ENCODE results near the gene RPH3AL. TPM values are rescaled to one million over a fixed set of nuclear protein-coding genes. Genes with fewer than 3 reads are reported as not detected.
"Not testable (repeated sequence)": the region's sequence is repeated elsewhere in the genome, so short reads cannot be mapped to it uniquely, and the experiment has no call there.

Gene RPH3AL
- total RNA-seq, 1 experiment from 2014 or later, result 2.6 TPM

DNA sequence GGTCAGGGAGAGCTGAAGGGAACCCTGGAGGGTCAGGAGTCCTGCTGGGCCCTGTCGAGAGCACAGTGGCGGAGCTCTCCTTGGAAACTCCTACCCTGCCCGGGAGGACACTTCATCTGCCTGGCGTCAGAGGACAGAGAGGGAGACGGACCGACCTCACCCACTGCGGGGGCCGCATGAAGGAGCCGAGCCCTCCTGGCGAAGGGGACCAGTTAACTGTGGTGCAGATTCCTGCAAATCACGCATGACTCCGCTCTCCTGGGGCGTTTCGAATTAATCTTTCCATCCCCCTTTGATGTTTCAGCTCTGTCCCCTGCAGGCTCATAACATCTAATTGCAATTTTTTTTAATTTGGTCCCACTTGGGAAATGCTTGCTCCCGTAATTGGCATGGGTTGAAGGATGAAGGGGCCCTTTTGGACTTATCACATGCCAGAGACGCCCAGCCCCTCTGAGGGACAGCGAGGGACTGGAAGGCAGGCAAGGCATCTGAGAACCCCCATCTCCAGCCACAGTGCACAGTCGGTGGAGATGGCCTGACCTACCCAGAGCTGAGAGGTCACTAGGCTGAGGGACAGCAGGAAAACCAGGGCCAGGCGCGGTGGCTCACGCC is 26.5 kb downstream of the RPH3AL start:
- no peaks in the 10 kb centered on the region for H3K36me3 ChIP-seq
- no peak overlapping the region for H3K27ac ChIP-seq
- no peak overlapping the region for H3K4me3 ChIP-seq
- no peaks in the 10 kb centered on the region for H3K4me1 ChIP-seq
- no peaks in the 10 kb centered on the region for H3K27me3 ChIP-seq
- no peak for DNase-seq
- H3K9me3 ChIP-seq (replicated peaks), result no peaks in the 10 kb centered on the region

- Histone ChIP-seq H3K27ac (no peak overlapping the region), H3K4me3 (no peak overlapping the region), H3K9me3 (replicated peaks) (no peaks in the 10 kb centered on the region), H3K36me3 (no peaks in the 10 kb centered on the region), H3K27me3 (no peaks in the 10 kb centered on the region), H3K4me1 (no peaks in the 10 kb centered on the region)
- DNase-seq, result no peak
Observed at GRCh38 chr17:325270-326009, 27.2 kb downstream of the RPH3AL start.

GRCh38 chr17:323721-324571 is 28.7 kb downstream of the RPH3AL start:
- Histone ChIP-seq H3K27ac (no peak overlapping the region), H3K4me3 (no peak overlapping the region), H3K4me1 (no peaks in the 10 kb centered on the region), H3K36me3 (no peaks in the 10 kb centered on the region), H3K27me3 (no peaks in the 10 kb centered on the region), H3K9me3 (replicated peaks) (no peaks in the 10 kb centered on the region)
- DNase-seq, result no peak

GRCh38 chr17:323181-323580 is 29.4 kb downstream of the RPH3AL start:
- Histone ChIP-seq H3K27ac (no peak overlapping the region), H3K4me1 (no peaks in the 10 kb centered on the region), H3K4me3 (no peak overlapping the region), H3K36me3 (no peaks in the 10 kb centered on the region), H3K9me3 (replicated peaks) (no peaks in the 10 kb centered on the region), H3K27me3 (no peaks in the 10 kb centered on the region)
- no peak for DNase-seq

- Histone ChIP-seq H3K9me3 (replicated peaks) (no peaks in the 10 kb centered on the region), H3K36me3 (no peaks in the 10 kb centered on the region)
Observed at GRCh38 chr17:322006-322780, 30.4 kb downstream of the RPH3AL start.

DNA sequence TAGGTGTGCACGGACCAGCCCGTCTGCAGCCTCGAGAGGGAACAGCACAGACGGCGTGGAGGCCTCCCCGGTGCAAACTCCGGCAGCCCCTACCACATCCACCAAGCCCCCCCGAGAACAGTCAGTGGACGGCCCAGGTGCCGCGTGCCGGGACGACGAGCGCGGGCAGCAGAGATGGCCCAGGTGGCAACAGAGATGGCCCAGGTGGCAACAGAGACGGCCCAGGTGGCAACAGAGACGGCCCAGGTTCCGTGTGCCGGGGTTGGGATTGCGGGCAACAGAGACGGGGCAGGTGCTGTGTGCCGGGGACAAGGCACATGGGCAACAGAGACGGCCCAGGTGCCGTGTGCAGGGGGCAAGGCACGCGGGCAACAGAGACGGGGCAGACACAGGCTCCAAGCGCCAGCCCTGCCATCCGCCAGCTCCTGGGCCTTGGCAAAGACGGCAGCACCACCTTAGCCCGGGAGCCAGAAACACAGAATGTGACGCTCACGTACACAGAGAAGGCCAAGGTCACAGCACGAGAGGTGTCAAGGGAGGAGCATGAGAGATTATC is 31.1 kb downstream of the RPH3AL start:
- no peaks in the 10 kb centered on the region for H3K27me3 ChIP-seq
- H3K4me1 ChIP-seq, result no peaks in the 10 kb centered on the region
- no peak overlapping the region for H3K4me3 ChIP-seq
- H3K36me3 ChIP-seq, result no peaks in the 10 kb centered on the region
- H3K27ac ChIP-seq, result no peak overlapping the region
- no peak for DNase-seq
- H3K9me3 ChIP-seq (replicated peaks), result no peaks in the 10 kb centered on the region

More at GRCh38 chr17:322006-322780, 30.4 kb downstream of the RPH3AL start:
- DNase-seq, result no peak
- Histone ChIP-seq H3K4me3 (no peak overlapping the region), H3K27ac (no peak overlapping the region), H3K27me3 (no peaks in the 10 kb centered on the region), H3K4me1 (no peaks in the 10 kb centered on the region)

GRCh38 chr17:320809-321385 is 31.7 kb downstream of the RPH3AL start:
- Histone ChIP-seq H3K27me3 (no peaks in the 10 kb centered on the region), H3K36me3 (no peaks in the 10 kb centered on the region), H3K4me3 (no peak overlapping the region), H3K4me1 (no peaks in the 10 kb centered on the region), H3K27ac (no peak overlapping the region), H3K9me3 (replicated peaks) (no peaks in the 10 kb centered on the region)
- no peak for DNase-seq

GRCh38 chr17:320139-320538 is 32.5 kb downstream of the RPH3AL start:
- Histone ChIP-seq H3K9me3 (replicated peaks) (no peaks in the 10 kb centered on the region), H3K4me3 (no peak overlapping the region), H3K4me1 (no peaks in the 10 kb centered on the region), H3K36me3 (no peaks in the 10 kb centered on the region), H3K27me3 (no peaks in the 10 kb centered on the region), H3K27ac (no peak overlapping the region)
- DNase-seq, result no peak

GRCh38 chr17:319266-319665 is 33.3 kb downstream of the RPH3AL start:
- Histone ChIP-seq H3K27me3 (no peaks in the 10 kb centered on the region), H3K27ac (no peak overlapping the region), H3K4me3 (no peak overlapping the region), H3K36me3 (no peaks in the 10 kb centered on the region), H3K9me3 (replicated peaks) (no peaks in the 10 kb centered on the region), H3K4me1 (no peaks in the 10 kb centered on the region)
- DNase-seq, result no peak

- DNase-seq; H3K27me3 ChIP-seq; H3K27ac ChIP-seq; H3K4me1 ChIP-seq; H3K4me3 ChIP-seq; H3K9me3 ChIP-seq (replicated peaks); H3K36me3 ChIP-seq: not testable (repeated sequence)
Observed at GRCh38 chr17:317070-317469, 35.5 kb downstream of the RPH3AL start.

DNA sequence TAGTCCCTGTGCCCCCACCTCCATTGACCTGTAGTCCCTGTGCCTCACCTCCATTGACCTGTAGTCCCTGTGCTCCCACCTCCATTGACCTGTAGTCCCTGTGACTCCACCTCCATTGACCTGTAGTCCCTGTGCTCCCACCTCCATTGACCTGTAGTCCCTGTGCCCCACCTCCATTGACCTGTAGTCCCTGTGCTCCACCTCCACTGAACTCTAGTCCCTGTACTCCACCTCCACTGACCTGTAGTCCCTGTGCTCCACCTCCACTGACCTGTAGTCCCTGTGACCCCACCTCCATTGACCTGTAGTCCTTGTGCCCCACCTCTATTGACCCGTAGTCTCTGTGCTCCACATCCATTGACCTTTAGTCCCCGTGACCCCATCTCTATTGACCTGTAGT is 37.2 kb downstream of the RPH3AL start:
- H3K27me3 ChIP-seq; DNase-seq; H3K27ac ChIP-seq; H3K36me3 ChIP-seq; H3K4me1 ChIP-seq; H3K9me3 ChIP-seq (replicated peaks); H3K4me3 ChIP-seq: not testable (repeated sequence)

GRCh38 chr17:314614-314944 is 38.0 kb downstream of the RPH3AL start:
- not testable (repeated sequence) for DNase-seq

GRCh38 chr17:313911-314613 is 38.5 kb downstream of the RPH3AL start:
- Histone ChIP-seq H3K9me3 (replicated peaks) (no peaks in the 10 kb centered on the region), H3K36me3 (no peaks in the 10 kb centered on the region), H3K4me1 (no peaks in the 10 kb centered on the region), H3K27ac (no peak overlapping the region), H3K27me3 (no peaks in the 10 kb centered on the region), H3K4me3 (no peak overlapping the region)
- DNase-seq, result no peak

More at GRCh38 chr17:314614-314944, 38.0 kb downstream of the RPH3AL start:
- not testable (repeated sequence) for H3K27ac ChIP-seq; H3K36me3 ChIP-seq; H3K27me3 ChIP-seq; H3K4me1 ChIP-seq; H3K9me3 ChIP-seq (replicated peaks); H3K4me3 ChIP-seq

- Histone ChIP-seq H3K27me3 (no peaks in the 10 kb centered on the region), H3K4me1 (no peaks in the 10 kb centered on the region), H3K27ac (no peak overlapping the region), H3K9me3 (replicated peaks) (no peaks in the 10 kb centered on the region), H3K4me3 (no peak overlapping the region), H3K36me3 (no peaks in the 10 kb centered on the region)
- DNase-seq, result no peak
Observed at GRCh38 chr17:313231-313630, 39.4 kb downstream of the RPH3AL start.
